ENCODE measurements around the gene SLC5A9. TPM values are rescaled to one million over a fixed set of nuclear protein-coding genes. Genes with fewer than 3 reads are reported as not detected.

The SLC5A9 gene
- total RNA-seq, 1 experiment from 2014 or later: not detected

DNA sequence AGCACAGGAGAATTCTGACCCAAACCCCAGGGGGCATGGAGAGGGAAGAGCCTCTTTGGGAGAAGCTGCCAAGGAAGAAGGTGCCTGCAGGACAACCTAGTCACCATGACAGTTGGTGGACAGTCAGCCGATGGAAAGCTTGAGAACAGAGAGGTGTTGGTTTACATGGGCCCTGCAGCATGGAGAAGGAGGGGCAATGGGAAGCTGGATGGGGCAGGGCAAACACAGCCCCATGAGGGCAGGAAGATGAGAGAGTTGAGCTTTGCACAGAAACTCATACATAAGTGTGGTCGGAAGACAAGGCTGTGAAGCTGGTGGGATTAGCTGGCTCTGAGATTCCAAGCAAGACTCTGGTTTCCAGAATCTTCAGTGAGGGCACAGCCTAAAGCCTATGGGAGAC lies 6.6 kb upstream of the SLC5A9 start:
- Histone ChIP-seq H3K4me1 (ENCODE audit: control insufficient read depth in 1 of 2, insufficient read depth in 2 of 2, low read length in 2 of 2) (no peaks in the 10 kb centered on the region), H3K9me3 (ENCODE audit: control insufficient read depth in 1 of 2, insufficient read depth in 1 of 2, low read depth in 1 of 2, low read length in 2 of 2) (no peaks in the 10 kb centered on the region), H3K79me2 (ENCODE audit: insufficient read depth, low read length) (no peaks in the 10 kb centered on the region), H3K9ac (ENCODE audit: low read length) (no peak overlapping the region), H3K4me2 (ENCODE audit: low read length) (no peak overlapping the region), H3K27ac (ENCODE audit: low read depth, low read length) (no peak overlapping the region), H4K20me1 (ENCODE audit: insufficient read depth) (no peaks in the 10 kb centered on the region), H3K4me3 (replicated peaks in 1 of 2; ENCODE audit: low read depth in 1 of 2, low read length in 2 of 2) (no peak overlapping the region), H2AFZ (ENCODE audit: low read depth, low read length, poor library complexity, severe bottlenecking) (no peak overlapping the region), H3K9me2 (ENCODE audit: insufficient read depth) (no peaks in the 10 kb centered on the region), H3K36me3 (ENCODE audit: control insufficient read depth in 1 of 2, insufficient read depth in 2 of 2, low read length in 2 of 2) (no peaks in the 10 kb centered on the region), H3K27me3 (ENCODE audit: insufficient read depth, low read length) (0 out of 2 replicates have a peak, but pooled peaks cover 4% of the 10 kb centered on the region)
- ChIA-PET POLR2A (no interaction called here), CTCF (interaction anchor here (1.0 kb wide), 1 partner anchor 13 kb away, joined by 3 read pairs; no protein-coding TSS in a partner anchor), RAD21 (ENCODE audit: low non-redundant PET in 1 of 2, low total read pairs in 2 of 2, uncharacterized antibody in 2 of 2, unreplicated experiment in 2 of 2) (no interaction called here)
- TF ChIP-seq EZH2phosphoT487 (IDR thresholded peaks at IDR 0.05; ENCODE audit: borderline replicate concordance): no peak
- TF ChIP-seq POLR2AphosphoS5 (IDR thresholded peaks at IDR 0.05; ENCODE audit: low read depth, low read length): no peak
- no peak for TF ChIP-seq FOSL1 (IDR thresholded peaks at IDR 0.05; ENCODE audit: low read depth)
- no peak for TF ChIP-seq YY1 (IDR thresholded peaks at IDR 0.05; ENCODE audit: extremely low read depth, insufficient replicate concordance, low read depth, low read length)
- TF ChIP-seq, protein P1, sequence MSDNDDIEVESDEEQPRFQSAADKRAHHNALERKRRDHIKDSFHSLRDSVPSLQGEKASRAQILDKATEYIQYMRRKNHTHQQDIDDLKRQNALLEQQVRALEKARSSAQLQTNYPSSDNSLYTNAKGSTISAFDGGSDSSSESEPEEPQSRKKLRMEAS (IDR thresholded peaks at IDR 0.05): no peak
- no peak for TF ChIP-seq RAD21 (IDR thresholded peaks at IDR 0.05; ENCODE audit: low read depth)
- no peak for TF ChIP-seq SRF (IDR thresholded peaks at IDR 0.05; ENCODE audit: low read depth)
- no peak for TF ChIP-seq CBX3 (IDR thresholded peaks at IDR 0.05; ENCODE audit: low read depth)
- TF ChIP-seq EZH2 (IDR thresholded peaks at IDR 0.05): no peak
- no peak for TF ChIP-seq SIN3A (IDR thresholded peaks at IDR 0.05; ENCODE audit: low read depth)
- no peak for TF ChIP-seq CEBPB (IDR thresholded peaks at IDR 0.05; ENCODE audit: low read depth)
- TF ChIP-seq, protein P2, sequence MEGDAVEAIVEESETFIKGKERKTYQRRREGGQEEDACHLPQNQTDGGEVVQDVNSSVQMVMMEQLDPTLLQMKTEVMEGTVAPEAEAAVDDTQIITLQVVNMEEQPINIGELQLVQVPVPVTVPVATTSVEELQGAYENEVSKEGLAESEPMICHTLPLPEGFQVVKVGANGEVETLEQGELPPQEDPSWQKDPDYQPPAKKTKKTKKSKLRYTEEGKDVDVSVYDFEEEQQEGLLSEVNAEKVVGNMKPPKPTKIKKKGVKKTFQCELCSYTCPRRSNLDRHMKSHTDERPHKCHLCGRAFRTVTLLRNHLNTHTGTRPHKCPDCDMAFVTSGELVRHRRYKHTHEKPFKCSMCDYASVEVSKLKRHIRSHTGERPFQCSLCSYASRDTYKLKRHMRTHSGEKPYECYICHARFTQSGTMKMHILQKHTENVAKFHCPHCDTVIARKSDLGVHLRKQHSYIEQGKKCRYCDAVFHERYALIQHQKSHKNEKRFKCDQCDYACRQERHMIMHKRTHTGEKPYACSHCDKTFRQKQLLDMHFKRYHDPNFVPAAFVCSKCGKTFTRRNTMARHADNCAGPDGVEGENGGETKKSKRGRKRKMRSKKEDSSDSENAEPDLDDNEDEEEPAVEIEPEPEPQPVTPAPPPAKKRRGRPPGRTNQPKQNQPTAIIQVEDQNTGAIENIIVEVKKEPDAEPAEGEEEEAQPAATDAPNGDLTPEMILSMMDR (IDR thresholded peaks at IDR 0.05 in 2 of 3, conservative IDR thresholded peaks at IDR 0.05 in 1 of 3; ENCODE audit: borderline replicate concordance in 1 of 3, insufficient read depth in 1 of 3, low read depth in 2 of 3, low read length in 2 of 3): no peak
- TF ChIP-seq TCF7L2 (IDR thresholded peaks at IDR 0.05; ENCODE audit: borderline replicate concordance, extremely low read depth, insufficient read depth, insufficient read length): no peak
- TF ChIP-seq, protein P3, sequence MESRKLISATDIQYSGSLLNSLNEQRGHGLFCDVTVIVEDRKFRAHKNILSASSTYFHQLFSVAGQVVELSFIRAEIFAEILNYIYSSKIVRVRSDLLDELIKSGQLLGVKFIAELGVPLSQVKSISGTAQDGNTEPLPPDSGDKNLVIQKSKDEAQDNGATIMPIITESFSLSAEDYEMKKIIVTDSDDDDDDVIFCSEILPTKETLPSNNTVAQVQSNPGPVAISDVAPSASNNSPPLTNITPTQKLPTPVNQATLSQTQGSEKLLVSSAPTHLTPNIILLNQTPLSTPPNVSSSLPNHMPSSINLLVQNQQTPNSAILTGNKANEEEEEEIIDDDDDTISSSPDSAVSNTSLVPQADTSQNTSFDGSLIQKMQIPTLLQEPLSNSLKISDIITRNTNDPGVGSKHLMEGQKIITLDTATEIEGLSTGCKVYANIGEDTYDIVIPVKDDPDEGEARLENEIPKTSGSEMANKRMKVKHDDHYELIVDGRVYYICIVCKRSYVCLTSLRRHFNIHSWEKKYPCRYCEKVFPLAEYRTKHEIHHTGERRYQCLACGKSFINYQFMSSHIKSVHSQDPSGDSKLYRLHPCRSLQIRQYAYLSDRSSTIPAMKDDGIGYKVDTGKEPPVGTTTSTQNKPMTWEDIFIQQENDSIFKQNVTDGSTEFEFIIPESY (IDR thresholded peaks at IDR 0.05; ENCODE audit: extremely low read depth, insufficient replicate concordance, low read length): no peak
- no peak for TF ChIP-seq POLR2A (IDR thresholded peaks at IDR 0.05; ENCODE audit: borderline replicate concordance, extremely low read depth, insufficient read depth, insufficient read length)
- no peak for TF ChIP-seq ZNF274 (IDR thresholded peaks at IDR 0.05; ENCODE audit: low read depth, low read length)
- TF ChIP-seq, protein P4, sequence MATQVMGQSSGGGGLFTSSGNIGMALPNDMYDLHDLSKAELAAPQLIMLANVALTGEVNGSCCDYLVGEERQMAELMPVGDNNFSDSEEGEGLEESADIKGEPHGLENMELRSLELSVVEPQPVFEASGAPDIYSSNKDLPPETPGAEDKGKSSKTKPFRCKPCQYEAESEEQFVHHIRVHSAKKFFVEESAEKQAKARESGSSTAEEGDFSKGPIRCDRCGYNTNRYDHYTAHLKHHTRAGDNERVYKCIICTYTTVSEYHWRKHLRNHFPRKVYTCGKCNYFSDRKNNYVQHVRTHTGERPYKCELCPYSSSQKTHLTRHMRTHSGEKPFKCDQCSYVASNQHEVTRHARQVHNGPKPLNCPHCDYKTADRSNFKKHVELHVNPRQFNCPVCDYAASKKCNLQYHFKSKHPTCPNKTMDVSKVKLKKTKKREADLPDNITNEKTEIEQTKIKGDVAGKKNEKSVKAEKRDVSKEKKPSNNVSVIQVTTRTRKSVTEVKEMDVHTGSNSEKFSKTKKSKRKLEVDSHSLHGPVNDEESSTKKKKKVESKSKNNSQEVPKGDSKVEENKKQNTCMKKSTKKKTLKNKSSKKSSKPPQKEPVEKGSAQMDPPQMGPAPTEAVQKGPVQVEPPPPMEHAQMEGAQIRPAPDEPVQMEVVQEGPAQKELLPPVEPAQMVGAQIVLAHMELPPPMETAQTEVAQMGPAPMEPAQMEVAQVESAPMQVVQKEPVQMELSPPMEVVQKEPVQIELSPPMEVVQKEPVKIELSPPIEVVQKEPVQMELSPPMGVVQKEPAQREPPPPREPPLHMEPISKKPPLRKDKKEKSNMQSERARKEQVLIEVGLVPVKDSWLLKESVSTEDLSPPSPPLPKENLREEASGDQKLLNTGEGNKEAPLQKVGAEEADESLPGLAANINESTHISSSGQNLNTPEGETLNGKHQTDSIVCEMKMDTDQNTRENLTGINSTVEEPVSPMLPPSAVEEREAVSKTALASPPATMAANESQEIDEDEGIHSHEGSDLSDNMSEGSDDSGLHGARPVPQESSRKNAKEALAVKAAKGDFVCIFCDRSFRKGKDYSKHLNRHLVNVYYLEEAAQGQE (IDR thresholded peaks at IDR 0.05; ENCODE audit: low read depth): no peak
- no peak for TF ChIP-seq JUND (IDR thresholded peaks at IDR 0.05)
- no peak for TF ChIP-seq EGR1 (IDR thresholded peaks at IDR 0.05; ENCODE audit: low read depth)
- intact Hi-C loops (cut with micrococcal nuclease): no loop called here
- no TSS peak for BruUV-seq (replicated peaks)
- ATAC-seq (no peak), DNase-seq (ENCODE audit: low read depth, low spot score) (no peak)

All from HCT116 (cell line).